A549 (cell line): ENCODE measurements around the gene STPG2. TPM values are rescaled to one million over a fixed set of nuclear protein-coding genes. Genes with fewer than 3 reads are reported as not detected.

Experiments used
- ATAC-seq, 2 experiments: fragments of 200-7000 bp in 1 of 2; fragments of >200 bp in 1 of 2; cut with Nextera tagmentation in 1 of 2; cut with Tn5 transposase in 1 of 2; 3 replicates each; pipeline versions ENCODE4 v1.8.0 to v1.9.1; 2018 to 2020; ENCODE audit warnings: mild to moderate bottlenecking in 1 of 2, moderate library complexity in 1 of 2
- CTCF ChIA-PET: fragments of 300-600 bp; sonication (Branson Sonifier 250); formaldehyde crosslinking; extraction: SDS; loops from one replicate; lab custom pipeline; 2021; ENCODE audit warnings: antibody characterized with exemption, inconsistent platforms; lab: Yijun Ruan, JAX
- POLR2A ChIA-PET: fragments of 350-600 bp; formaldehyde crosslinking; extraction: SDS; loops from one replicate; lab custom pipeline; 2021; ENCODE audit warnings: antibody characterized with exemption, inconsistent platforms; lab: Yijun Ruan, JAX
- DNase-seq, 2 experiments: peaks; one replicate each; pipeline versions ENCODE4 v3.0.0 to v3.0.0-alpha.2; 2011 to 2016; ENCODE audit warnings: low read depth in 1 of 2, low spot score in 1 of 2
- FAIRE-seq: peaks from 2 replicates; lab custom pipeline; 2011; peaks lifted over from hg19 to GRCh38; lab: Jason Lieb, UNC
- H3K27ac ChIP-seq, 2 experiments: fragments of >200 bp; sonication (Bioruptor Twin); formaldehyde crosslinking; 3 replicates each; pipeline ENCODE4 v1.5.1; 2016 to 2017
- H3K4me1 ChIP-seq: fragments of >200 bp; sonication (Bioruptor Twin); formaldehyde crosslinking; 3 replicates; pipeline ENCODE4 v1.6.1; 2016
- H3K4me2 ChIP-seq: fragments of >200 bp; sonication (Bioruptor Twin); formaldehyde crosslinking; 3 replicates; pipeline ENCODE4 v1.6.1; 2016
- H3K4me3 ChIP-seq: fragments of >200 bp; sonication (Bioruptor Twin); formaldehyde crosslinking; 3 replicates; pipeline ENCODE4 v1.5.1; 2016
- H3K9me3 ChIP-seq: fragments of >200 bp; sonication (Bioruptor Twin); formaldehyde crosslinking; 3 replicates; pipeline ENCODE4 v1.6.1; 2016
- BCL3 ChIP-seq: fragments of >200 bp; sonication (Bioruptor Twin); formaldehyde crosslinking; IDR thresholded peaks from 3 replicates; pipeline ENCODE4 v1.6.1; 2016
- BHLHE40 ChIP-seq: IDR thresholded peaks from 2 replicates; pipeline ENCODE4 v1.6.1; 2012; ENCODE audit warnings: low read depth, low read length, inconsistent platforms
- CBX2 ChIP-seq: fragments of 200-600 bp; sonication (generic); IDR thresholded peaks from 2 replicates; pipeline ENCODE4 v1.6.1; 2016; ENCODE audit warnings: low read depth, mild to moderate bottlenecking, borderline replicate concordance
- CBX8 ChIP-seq: fragments of 200-600 bp; sonication (generic); IDR thresholded peaks from 2 replicates; pipeline ENCODE4 v1.6.1; 2016
- CHD4 ChIP-seq: fragments of 200-600 bp; sonication (generic); IDR thresholded peaks from 2 replicates; pipeline ENCODE4 v1.6.1; 2016; ENCODE audit warnings: antibody characterized with exemption, mild to moderate bottlenecking, borderline replicate concordance
- CTCF ChIP-seq: fragments of >200 bp; sonication (Bioruptor Twin); formaldehyde crosslinking; IDR thresholded peaks from 3 replicates; pipeline ENCODE4 v1.5.1; 2016
- EP300 ChIP-seq, 2 experiments: fragments of >200 bp; sonication (Bioruptor Twin); formaldehyde crosslinking; IDR thresholded peaks; 2 replicates in 1 of 2; 3 replicates in 1 of 2; pipeline ENCODE4 v1.6.1; 2016 to 2017
- GATA3 ChIP-seq: IDR thresholded peaks from 2 replicates; pipeline ENCODE4 v1.6.1; 2012; ENCODE audit warnings: borderline replicate concordance
- HDAC2 ChIP-seq: fragments of 200-600 bp; sonication (generic); IDR thresholded peaks from 2 replicates; pipeline ENCODE4 v1.6.1; 2016
- HOXA7 ChIP-seq: fragments of 250-450 bp; sonication (Bioruptor Pico); IDR thresholded peaks from 2 replicates; pipeline ENCODE4 v1.5.0; 2020; ENCODE audit warnings: mild to moderate bottlenecking, moderate library complexity
- HOXB13 ChIP-seq: fragments of 250-450 bp; sonication (Bioruptor Pico); IDR thresholded peaks from 2 replicates; pipeline ENCODE4 v1.5.0; 2020; ENCODE audit warnings: low read depth, mild to moderate bottlenecking, moderate library complexity
- JUNB ChIP-seq: fragments of >200 bp; sonication (Bioruptor Twin); formaldehyde crosslinking; IDR thresholded peaks from 2 replicates; pipeline ENCODE4 v1.6.1; 2016
- KDM1A ChIP-seq: fragments of 200-600 bp; sonication (generic); IDR thresholded peaks from 2 replicates; pipeline ENCODE4 v1.6.1; 2016; ENCODE audit warnings: low read depth, mild to moderate bottlenecking
- KDM5A ChIP-seq: fragments of 200-600 bp; sonication (generic); IDR thresholded peaks from 2 replicates; pipeline ENCODE4 v1.6.1; 2016; ENCODE audit warnings: antibody characterized with exemption, mild to moderate bottlenecking
- NPAS2 ChIP-seq: fragments of 250-450 bp; sonication (Bioruptor Pico); IDR thresholded peaks from 2 replicates; pipeline ENCODE4 v1.8.0; 2022; ENCODE audit warnings: mild to moderate bottlenecking, moderate library complexity, borderline replicate concordance
- POLR2AphosphoS2 ChIP-seq: conservative IDR thresholded peaks from 2 replicates; pipeline ENCODE4 v1.6.1; 2012; ENCODE audit warnings: low read length, improper control_type of control experiment, inconsistent platforms
- RARB ChIP-seq: fragments of 250-450 bp; sonication (Bioruptor Pico); IDR thresholded peaks from 2 replicates; pipeline ENCODE4 v1.8.0; 2021; ENCODE audit warnings: mild to moderate bottlenecking, moderate library complexity
- RCOR1 ChIP-seq: fragments of 150-350 bp; IDR thresholded peaks from 2 replicates; pipeline ENCODE4 v1.6.1; 2014; ENCODE audit warnings: antibody characterized with exemption, low read length, low read depth
- REST ChIP-seq: fragments of 200-600 bp; sonication (generic); IDR thresholded peaks from 2 replicates; pipeline ENCODE4 v1.6.1; 2016; ENCODE audit warnings: antibody characterized with exemption, mild to moderate bottlenecking, moderate library complexity
- SMC3 ChIP-seq: fragments of >200 bp; sonication (Bioruptor Twin); formaldehyde crosslinking; IDR thresholded peaks from 3 replicates; pipeline ENCODE4 v1.6.1; 2018; ENCODE audit warnings: inconsistent platforms
- TFCP2L1 ChIP-seq: fragments of 250-450 bp; sonication (Bioruptor Pico); IDR thresholded peaks from 2 replicates; pipeline ENCODE4 v1.5.0; 2021; ENCODE audit warnings: mild to moderate bottlenecking
- TP53 ChIP-seq: fragments of 250-450 bp; sonication (Bioruptor Pico); IDR thresholded peaks from 2 replicates; pipeline ENCODE4 v1.5.0; 2021; ENCODE audit warnings: mild to moderate bottlenecking, moderate library complexity
- USF2 ChIP-seq: fragments of 450-650 bp; IDR thresholded peaks from 2 replicates; pipeline ENCODE4 v1.6.1; 2014; ENCODE audit warnings: antibody characterized with exemption
- WGBS: methylation state at CpG from one replicate; pipeline ENCODE4 v1.1.6; 2017; ENCODE audit errors: missing lambda C conversion rate; 5-methylcytosine and 5-hydroxymethylcytosine counted together
- polyA plus RNA-seq, 4 experiments: library from polyadenylated mRNA; depleted of rRNA in 3 of 4; stranded (reverse); fragments of >200 nt; fragmentation: RNase III in 1 of 4; extraction: RNeasy Plus Mini Kit Qiagen cat#74134 plus additional on column Dnase treatment in 1 of 4; gene quantifications; 2 replicates in 3 of 4; 3 replicates in 1 of 4; pipeline ENCODE4 v1.2.3, GENCODE V29; 2011 to 2017

The STPG2 gene
- polyA plus RNA-seq, 2 of the 4 experiments (the other 2 are of a cell fraction) = 0.05 TPM; not detected in 1

- POLR2A ChIA-PET = no interaction called here
These were observed 306.6 kb downstream of the STPG2 start for GRCh38 chr4:97836662-97837061.

GRCh38 chr4:97828646-97829045 is 314.6 kb downstream of the STPG2 start:
- WGBS = 20% methylated on average over 5 of the region's 7 CpGs
- H3K4me3 ChIP-seq = no peak overlapping the region
- no peaks in the 10 kb centered on the region for H3K4me1 ChIP-seq
- FAIRE-seq (no peak), DNase-seq (no peak)
- TF ChIP-seq TFCP2L1 (no peak), REST (no peak), HDAC2 (no peak), POLR2AphosphoS2 (no peak), CTCF (no peak), SMC3 (no peak), CHD4 (no peak), NPAS2 (no peak), CBX2 (no peak), BHLHE40 (no peak), KDM5A (no peak), CBX8 (no peak), USF2 (no peak), HOXB13 (CRISPR knock-in tag) (no peak), KDM1A (no peak)
- TF ChIP-seq, all 56 proteins: peak for 0
- Histone ChIP-seq H3K9me3 (no peaks in the 10 kb centered on the region), H3K27ac (no peak overlapping the region), H3K4me2 (no peak overlapping the region)
- CTCF ChIA-PET = no interaction called here
- POLR2A ChIA-PET = no interaction called here
- ATAC-seq = no peak

More at GRCh38 chr4:97836662-97837061, 306.6 kb downstream of the STPG2 start:
- Histone ChIP-seq H3K4me2 (no peak overlapping the region), H3K4me1 (no peaks in the 10 kb centered on the region), H3K4me3 (no peak overlapping the region), H3K9me3 (no peaks in the 10 kb centered on the region), H3K27ac (no peak overlapping the region)
- DNase-seq (no peak), ATAC-seq (no peak), FAIRE-seq (no peak)
- TF ChIP-seq EP300 (IDR thresholded peaks at IDR 0.05) = no peak
- TF ChIP-seq TP53 (CRISPR knock-in tag) = no peak
- no peak for TF ChIP-seq BCL3
- TF ChIP-seq KDM5A = no peak
- TF ChIP-seq JUNB = no peak
- no peak for TF ChIP-seq HOXA7
- TF ChIP-seq RCOR1 = no peak
- no peak for TF ChIP-seq CHD4
- TF ChIP-seq RARB = no peak
- no peak for TF ChIP-seq POLR2AphosphoS2
- TF ChIP-seq GATA3 = no peak
- TF ChIP-seq BHLHE40 = no peak
- CTCF ChIA-PET = no interaction called here
